DMS153 treated with DMSO at 0.1 percent for 48 hours (cell line): ENCODE results near the gene OST4.
"Not testable (repeated sequence)": the region's sequence is repeated elsewhere in the genome, so short reads cannot be mapped to it uniquely, and the experiment has no call there.

Experiments used
- DNase-seq: peaks from one replicate; lab custom pipeline; 2025; ENCODE audit not compliant: unreplicated experiment; lab: John Stamatoyannopoulos, UW

OST4 gene

DNA sequence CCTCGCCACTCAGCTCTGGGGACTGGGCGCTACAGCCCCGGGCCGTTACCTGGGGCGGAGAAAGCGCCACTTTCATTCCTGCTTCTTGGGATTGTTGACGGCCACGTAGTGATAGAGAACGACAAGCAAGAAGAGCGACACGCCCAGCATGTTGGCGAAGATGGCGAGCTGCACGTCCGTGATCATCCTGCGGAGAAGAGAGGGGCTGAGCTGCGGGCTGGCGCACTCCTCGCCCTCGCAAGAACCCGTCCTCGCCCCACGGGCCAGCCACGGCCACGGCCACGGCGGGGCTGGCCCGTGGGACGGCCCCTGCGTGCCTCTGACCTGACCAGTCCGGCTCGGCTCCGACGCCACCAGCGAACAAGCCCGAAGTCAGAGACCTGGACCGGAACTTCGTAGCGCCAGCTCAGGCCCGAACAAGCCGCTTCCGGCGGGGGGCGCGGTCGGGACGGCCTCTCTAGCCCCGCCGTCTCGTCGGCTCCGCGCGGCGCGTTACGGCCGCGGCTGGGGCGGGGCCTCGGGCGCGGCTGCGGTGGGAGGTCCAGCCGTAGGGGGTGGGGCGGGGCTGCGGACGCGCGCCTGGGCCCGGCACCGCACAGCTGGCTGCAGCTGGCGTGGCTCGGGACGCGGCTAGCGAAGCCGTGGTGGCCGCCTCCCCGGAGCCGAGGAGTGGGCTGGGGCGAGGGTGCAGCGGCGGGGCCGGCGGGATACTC is at the start of gene OST4:
Gene OST4, minus strand, starts transcription at position 378 of the 713 bp plus-strand sequence.
- peak; percentile 73 for DNase-seq

DNA sequence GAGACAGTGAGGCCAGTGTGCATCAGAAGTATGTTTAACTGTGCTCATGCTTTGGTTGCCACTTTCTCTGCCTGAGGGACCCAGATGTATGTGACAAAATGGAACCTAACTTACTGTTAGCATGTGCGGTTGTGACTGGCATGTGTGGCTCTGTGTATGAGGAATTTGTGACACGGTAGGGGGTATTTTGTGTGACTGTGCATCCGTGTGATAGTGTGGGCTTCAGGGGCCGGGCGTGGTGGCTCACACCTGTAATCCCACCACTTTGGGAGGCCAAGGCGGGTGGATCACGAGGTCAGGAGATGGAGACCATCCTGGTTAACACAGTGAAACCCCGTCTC is 47.8 kb upstream of the OST4 start:
- DNase-seq = not testable (repeated sequence)

DNA sequence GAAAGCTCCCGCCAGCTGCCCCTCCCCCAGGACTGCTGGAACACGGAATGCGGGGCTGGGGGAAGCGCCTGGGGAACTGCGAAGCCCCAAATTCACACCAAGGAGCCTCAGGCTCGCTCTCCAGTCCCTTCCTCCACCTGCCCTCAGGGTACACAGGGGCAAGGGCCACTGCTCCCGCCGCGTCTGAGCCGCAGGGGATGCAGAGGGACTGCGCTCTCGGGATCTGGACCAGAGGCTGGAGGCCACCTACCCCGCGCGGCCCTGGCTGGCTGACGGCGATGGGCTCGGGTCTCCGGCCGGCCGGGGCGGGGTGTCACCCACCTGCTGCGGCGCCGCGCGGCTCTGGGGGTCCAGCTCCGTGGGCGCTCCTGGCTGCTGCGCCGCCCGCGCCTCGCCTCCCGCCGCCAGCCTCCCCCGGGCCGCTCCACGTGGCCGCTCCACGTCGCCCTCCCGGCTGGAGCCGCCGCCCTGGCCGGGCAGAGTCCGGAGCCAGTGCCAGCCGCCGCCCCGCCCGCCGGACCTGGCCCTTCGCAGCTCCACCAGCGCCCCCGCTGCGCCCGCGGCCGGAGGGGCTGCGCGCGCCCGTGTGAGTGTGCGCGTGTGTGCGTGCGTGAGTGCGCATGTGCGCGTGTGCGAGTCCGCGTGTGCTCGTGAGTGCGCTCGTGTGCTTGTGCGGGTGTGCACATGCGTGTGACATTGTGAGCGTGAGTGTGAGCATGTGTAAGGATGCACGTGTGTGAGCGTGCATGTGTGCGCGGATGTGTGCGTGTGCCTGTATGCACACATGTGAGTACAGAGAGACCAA is 47.3 kb upstream of the OST4 start, which contains the start of gene CGREF1:
Gene CGREF1, minus strand, starts transcription at position 604 of the 805 bp plus-strand sequence. CDS start 14,762 bp downstream, outside the sequence.
- no peak for DNase-seq

DNA sequence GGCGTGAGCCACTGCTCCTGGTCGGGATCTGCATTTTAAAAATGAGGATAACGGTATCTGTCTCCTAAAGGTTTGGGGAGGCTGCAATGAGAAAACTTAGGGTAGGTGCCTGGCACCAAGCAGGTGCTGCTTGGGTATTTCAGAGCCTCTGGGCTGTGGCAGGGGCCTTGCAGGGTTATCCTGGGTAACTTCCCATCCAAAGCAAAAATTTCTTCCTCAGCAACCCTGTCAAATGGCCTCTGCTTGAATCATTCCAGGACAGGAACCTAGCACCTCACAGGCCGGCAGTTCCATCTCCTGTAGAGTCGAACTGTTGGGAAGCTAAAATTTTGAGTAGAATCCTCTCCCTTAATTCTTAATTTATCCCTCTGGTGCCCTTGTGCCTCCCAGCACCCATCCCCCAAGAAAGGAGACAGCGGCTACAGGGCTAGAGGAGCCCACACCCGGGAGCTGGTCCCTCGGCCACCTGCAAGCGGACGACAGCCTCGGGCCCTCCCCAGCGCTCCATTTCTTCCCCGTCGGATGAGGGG is 46.6 kb upstream of the OST4 start:
- no peak for DNase-seq

DNA sequence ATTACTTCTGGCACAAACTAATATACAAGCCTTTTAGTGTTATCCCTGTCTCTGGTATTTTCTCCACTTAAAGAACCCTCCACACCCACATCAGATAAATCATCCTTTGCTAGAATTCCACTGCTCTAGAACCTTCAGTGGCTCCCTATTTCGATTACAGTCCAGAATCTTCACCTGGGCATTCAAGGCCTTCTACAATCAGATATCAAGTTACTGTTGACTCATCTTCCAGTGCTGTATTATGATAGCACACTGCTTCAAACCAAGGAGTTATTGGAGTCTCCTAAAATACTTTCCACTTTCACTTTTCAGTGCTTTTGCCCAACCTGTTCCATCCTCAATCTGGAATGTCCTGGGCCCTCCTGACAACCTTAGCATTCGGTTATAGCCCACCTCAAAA is 44.1 kb upstream of the OST4 start:
- no peak for DNase-seq

DNA sequence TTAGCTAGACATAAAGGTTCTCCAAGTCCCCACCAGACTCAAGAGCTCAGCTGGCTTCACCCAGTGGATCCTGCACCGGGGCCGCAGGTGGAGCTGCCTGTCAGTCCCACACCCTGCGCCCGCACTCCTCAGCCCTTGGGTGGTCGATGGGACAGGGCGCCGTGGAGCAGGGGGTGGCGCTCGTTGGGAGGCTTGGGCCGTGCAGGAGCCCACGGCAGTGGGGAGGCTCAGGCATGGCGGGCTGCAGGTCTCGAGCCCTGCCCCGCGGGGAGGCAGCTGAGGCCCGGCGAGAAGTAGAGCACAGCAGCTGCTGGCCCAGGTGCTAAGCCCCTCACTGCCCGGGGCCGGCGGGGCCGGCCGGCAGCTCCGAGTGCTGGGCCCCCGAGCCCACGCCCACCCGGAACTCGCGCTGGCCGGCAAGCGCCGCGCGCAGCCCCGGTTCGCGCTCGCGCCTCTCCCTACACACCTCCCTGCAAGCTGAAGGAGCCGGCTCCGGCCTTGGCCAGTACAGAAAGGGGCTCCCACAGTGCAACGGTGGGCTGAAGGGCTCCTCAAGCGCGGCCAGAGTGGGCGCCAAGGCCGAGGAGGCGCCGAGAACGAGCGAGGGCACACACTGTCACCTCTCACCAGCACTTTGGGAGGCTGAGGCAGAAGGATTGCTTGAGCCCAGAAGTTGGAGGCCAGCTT is 40.1 kb upstream of the OST4 start:
- not testable (repeated sequence) for DNase-seq

DNA sequence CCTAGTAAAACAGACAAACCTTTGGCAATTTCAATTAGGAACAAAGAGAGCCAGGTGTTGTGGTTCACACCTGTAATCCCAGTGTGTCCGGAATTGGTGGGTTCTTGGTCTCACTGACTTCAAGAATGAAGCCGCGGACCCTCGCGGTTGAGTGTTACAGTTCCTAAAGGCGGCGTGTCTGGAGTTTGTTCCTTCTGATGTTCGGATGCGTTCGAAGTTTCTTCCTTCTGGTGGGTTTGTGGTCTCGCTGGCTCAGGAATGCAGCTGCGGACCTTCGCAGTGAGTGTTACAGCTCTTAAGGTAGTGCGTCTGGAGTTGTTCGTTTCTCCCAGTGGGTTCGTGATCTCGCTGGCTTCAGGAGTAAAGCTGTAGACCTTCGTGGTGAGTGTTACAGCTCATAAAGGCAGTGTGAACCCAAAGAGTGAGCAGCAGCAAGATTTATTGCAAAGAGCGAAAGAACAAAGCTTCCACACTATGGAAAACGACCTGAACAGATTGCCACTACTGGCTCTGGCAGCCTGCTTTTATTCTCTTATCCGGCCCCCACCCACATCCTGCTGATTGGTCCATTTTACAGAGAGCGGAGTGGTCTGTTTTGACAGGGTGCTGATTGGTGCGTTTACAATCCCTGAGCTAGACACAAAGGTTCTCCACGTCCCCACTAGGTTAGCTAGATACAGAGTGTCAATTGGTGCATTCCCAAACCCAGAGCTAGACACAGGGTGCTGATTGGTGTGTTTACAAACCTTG is 39.3 kb upstream of the OST4 start:
- DNase-seq = not testable (repeated sequence)

DNA sequence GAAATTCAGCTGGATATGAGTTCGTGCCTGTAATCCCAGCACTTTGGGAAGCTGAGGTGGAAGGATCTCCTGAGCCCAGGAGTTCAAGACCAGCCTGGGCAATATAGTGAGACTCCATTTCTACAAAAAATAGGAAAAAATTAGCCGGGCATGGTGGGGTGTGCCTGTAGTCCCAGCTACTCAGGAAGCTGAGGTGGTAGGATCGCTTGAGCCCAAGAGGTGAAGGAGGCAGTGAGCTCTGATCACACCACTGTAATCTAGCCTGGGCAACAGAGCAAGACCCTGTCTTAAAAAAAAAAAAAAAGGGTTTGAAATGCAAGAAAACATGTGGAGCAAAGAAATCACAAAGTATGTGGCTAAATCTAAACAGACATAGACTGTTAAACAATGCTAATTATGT is 37.6 kb upstream of the OST4 start:
- no peak for DNase-seq

DNA sequence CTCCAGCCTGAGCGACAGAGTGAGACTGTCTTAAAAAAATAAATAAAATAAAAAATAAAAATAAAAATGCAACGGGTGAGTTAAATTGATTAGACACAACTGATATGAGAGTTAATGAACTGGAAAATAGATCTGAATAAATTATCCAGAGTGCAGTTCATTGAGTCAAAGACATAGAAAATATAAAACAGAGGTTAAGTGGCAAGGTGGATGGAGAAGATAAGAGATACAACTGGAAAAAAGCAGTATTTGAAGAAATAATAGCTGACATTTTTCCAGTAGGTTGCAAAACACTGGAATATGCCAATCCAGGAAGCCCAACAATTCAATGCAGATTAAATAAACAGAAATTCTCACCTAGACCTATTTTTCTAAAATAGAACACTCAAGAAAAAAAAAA is 36.8 kb upstream of the OST4 start:
- DNase-seq = no peak

DNA sequence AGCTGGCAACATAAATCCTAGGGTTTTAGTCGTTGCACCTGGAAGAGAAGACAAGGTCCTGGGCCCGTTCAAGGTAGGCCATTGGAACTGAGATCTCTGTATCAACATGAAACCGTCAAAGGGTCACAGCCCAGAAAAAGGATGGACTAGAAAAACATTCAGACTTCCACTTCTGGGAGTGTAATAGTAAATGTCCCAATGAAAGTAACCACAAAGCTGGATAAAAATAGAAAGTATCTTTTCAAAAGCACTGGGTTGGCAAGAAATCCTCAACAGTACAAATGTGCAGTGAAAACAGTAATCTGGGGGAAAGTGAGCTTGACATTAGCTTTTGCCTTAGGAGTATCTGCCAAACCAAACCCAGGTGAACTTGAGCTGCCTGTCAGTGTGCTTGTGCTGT is 34.5 kb upstream of the OST4 start:
- no peak for DNase-seq

DNA sequence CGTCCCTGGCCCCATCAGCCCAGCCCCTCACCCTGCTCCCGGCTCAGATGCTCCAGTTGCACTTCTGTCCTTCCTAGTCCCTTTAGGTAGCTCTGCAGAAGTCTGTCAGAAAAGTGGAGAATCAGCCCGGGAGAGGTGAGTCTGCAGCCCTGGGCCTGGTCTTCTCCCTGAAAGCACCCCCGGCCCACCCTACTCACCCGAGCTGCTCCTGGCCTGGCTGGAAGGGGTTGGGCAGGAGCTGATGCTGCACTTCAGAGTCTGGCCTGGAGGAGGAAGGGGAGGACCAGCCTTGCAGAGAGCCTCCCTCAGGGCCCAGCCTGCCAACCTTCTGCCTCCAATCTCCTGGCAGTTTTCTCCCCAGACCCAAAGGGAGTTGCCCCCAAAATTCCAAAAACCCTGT is 30.9 kb upstream of the OST4 start:
- DNase-seq = no peak

DNA sequence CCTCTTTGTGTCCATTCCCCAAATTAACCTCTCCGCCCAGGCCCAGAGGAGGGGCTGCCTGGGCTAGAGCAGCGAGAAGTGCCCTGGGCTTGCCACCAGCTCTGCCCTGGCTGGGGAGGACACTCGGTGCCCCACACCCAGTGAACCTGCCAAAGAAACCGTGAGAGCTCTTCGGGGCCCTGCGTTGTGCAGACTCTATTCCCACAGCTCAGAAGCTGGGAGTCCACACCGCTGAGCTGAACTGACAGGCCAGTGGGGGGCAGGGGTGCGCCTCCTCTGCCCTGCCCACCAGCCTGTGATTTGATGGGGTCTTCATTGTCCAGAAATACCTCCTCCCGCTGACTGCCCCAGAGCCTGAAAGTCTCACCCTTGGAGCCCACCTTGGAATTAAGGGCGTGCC is 28.6 kb upstream of the OST4 start:
- DNase-seq = no peak

DNA sequence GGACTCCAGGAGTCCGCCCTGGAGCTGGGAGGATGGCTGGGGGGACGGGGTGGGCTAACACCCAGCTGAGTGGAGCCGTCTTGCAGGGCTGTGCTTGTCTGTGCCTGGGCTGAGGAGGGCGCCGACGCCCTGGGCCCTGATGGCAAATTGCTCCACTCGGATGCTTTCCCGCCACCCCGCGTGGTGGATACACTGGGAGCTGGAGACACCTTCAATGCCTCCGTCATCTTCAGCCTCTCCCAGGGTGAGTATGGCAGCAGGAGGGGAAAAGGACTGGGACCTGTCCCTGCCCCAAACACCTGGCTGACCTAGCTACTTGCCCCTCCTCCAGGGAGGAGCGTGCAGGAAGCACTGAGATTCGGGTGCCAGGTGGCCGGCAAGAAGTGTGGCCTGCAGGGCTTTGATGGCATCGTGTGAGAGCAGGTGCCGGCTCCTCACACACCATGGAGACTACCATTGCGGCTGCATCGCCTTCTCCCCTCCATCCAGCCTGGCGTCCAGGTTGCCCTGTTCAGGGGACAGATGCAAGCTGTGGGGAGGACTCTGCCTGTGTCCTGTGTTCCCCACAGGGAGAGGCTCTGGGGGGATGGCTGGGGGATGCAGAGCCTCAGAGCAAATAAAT is 28.0 kb upstream of the OST4 start:
- DNase-seq = no peak

DNA sequence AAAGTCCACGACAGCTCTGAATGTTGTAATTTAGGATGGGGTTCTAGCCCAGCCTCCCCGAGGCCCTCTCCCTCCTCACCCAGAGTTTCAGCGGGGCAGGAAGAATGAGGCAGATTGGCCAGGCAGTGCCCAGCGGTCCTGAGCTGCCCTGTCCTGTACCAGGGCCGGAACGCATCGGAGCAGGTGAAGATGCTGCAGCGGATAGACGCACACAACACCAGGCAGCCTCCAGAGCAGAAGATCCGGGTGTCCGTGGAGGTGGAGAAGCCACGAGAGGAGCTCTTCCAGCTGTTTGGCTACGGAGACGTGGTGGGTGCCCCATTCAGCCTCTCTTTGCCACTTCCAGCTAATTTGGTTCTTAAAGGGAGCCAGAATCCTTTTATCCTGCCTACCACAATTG is 25.9 kb upstream of the OST4 start:
- no peak for DNase-seq

DNA sequence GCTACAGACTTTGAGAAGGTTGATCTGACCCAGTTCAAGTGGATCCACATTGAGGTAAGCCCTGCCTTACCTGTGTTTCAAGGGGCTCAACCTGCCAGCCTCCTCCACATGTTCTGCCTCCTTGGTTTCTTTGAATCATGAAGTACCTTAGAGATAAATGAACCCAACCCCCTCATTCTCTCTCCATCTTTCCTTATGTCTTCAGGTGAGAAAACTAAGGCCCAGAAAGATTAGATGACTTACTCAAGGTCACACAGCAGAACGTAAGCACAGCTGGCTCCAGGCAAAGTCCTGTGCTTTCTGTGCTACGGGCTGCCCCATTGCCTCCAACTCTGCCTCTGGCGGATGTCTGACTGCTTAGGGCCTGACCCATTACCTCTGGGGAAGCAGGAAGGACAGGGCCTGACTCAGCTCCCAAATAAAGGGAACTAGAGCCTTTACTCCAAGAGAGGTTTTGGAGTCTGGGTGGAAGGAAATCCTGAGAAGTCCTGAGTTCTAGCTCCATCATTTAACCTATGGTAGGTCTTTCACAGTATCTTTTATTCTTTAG is 25.4 kb upstream of the OST4 start:
- DNase-seq = no peak

DNA sequence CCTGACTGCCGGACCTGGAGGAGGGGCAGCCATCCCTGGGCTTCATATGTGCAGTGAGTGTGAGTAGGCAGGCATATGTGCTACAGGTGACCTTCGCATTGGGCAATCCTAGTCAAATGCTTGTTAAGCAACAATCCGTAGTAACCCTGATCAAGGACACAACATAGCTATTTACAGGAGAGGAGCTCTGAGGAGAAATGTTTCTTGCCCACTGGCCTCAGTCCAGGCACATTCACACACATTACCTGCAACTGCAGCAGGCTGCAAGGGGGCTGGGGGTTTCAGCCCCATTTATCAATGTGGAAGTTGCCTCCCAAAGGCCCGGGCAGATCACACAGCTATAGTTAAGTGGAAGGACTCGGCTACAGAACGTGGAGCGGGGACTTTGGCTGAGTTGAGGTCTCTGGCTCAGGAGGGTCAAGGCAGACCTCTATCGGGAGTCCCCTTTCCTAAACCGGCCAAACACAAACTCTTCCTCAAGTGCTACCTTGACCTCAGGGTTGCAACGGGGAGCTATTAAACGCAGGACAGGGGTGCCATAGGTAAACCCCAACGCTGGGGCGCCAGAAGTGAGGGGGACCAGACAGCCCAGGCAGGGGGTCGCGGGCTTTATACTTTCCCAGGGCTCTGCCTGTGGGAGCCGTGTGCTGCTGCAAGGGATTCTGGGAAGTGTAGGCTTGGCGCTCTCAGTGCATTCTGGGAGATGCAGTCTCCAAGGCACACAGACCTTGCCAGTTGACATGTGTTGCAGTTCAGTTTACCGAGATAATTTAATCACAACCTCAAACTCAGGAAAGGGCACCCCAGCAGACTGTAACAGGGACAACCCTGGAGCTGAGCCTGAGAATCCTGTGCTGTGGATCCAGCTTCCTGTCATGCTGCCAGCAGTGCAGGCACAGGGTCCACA is 24.5 kb upstream of the OST4 start:
- DNase-seq = peak; percentile 12

DNA sequence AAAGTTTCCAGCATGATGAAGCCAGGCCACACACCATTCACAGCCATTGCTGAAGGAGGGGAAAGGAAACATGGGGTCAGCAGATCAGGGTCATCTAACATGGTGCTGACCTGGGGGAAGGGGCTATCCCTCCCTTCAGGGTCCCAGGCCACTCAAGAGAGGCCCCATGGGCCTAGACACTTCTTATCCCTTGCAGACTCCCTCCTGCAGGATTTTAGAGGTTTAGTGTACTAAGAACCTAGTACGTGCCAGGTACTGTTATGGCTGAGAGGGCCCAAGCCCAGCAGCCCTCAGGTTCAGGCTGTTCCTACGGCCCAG is 23.9 kb upstream of the OST4 start:
- DNase-seq = no peak

DNA sequence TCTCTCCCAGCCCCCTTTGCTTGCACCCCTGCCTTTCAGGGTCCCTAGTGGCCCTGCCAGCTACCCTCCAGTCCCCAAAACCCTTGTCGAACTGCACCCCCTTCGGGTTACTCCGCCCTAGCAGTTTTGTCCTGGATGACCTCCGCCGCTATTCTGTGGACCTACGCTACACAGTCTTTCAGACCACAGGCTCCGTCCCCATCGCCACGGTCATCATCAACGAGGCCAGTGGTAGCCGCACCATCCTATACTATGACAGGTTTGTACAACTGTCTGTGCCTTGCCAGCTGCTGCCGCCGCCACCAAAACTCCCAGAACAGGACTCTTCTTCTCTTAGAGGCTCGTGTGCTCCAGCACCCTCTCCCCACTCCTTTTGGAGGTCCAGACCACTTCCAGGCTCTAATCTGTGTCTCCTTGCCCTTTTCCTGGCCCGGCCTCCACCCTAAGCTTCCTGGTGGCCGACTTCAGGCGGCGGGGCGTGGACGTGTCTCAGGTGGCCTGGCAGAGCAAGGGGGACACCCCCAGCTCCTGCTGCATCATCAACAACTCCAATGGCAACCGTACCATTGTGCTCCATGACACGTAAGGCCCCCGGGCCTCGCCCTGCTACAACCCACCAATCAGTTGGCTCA is 23.0 kb upstream of the OST4 start:
- no peak for DNase-seq
